CD4-positive, alpha-beta T cell (primary cell): ENCODE measurements around the gene DIP2C. TPM values are rescaled to one million over a fixed set of nuclear protein-coding genes. Genes with fewer than 3 reads are reported as not detected.
"Not testable (repeated sequence)": the region's sequence is repeated elsewhere in the genome, so short reads cannot be mapped to it uniquely, and the experiment has no call there.

Experiments
- ATAC-seq: fragments of 200-7000 bp; cut with Tn5 transposase; one replicate; pipeline ENCODE4 v1.10.0; 2022; ENCODE audit warnings: mild to moderate bottlenecking; ENCODE audit not compliant: poor library complexity
- CTCF ChIA-PET: fragments of 350-600 bp; sonication (Branson Sonifier 250); formaldehyde crosslinking; loops from one replicate; lab custom pipeline; 2021; ENCODE audit warnings: antibody characterized with exemption, inconsistent platforms; lab: Charles Lee
- POLR2A ChIA-PET: fragments of 350-600 bp; sonication (Branson Sonifier 250); formaldehyde crosslinking; loops from one replicate; lab custom pipeline; 2021; ENCODE audit warnings: antibody characterized with exemption, inconsistent platforms; lab: Charles Lee
- DNase-seq, 14 experiments: peaks; one replicate each; pipeline ENCODE4 v3.0.0-alpha.2; 2013 to 2020; ENCODE audit warnings: mixed read lengths in 2 of 14
- H3K27ac ChIP-seq, 2 donors: one replicate each; pipeline versions ENCODE4 v1.5.1 to v1.7.0; 2013; ENCODE audit warnings: low read length in 2 of 2, low read depth in 1 of 2, mild to moderate bottlenecking in 1 of 2
- H3K27me3 ChIP-seq, 2 experiments: 1 replicate in 1 of 2; 2 replicates in 1 of 2; pipeline versions ENCODE4 v1.6.1 to v1.7.0; 2013; ENCODE audit warnings: low read length in 2 of 2, control low read depth in 1 of 2, mild to moderate bottlenecking in 1 of 2, moderate library complexity in 1 of 2; ENCODE audit not compliant: insufficient read depth in 2 of 2, control insufficient read depth in 1 of 2
- H3K36me3 ChIP-seq: one replicate; pipeline ENCODE4 v1.6.1; 2013; ENCODE audit warnings: low read length, control low read depth; ENCODE audit not compliant: insufficient read depth
- H3K4me1 ChIP-seq: one replicate; pipeline ENCODE4 v1.6.1; 2013; ENCODE audit warnings: low read length, control low read depth; ENCODE audit not compliant: insufficient read depth
- H3K4me3 ChIP-seq: one replicate; pipeline ENCODE4 v1.5.1; 2013; ENCODE audit warnings: mild to moderate bottlenecking, low read length, moderate library complexity
- H3K9me3 ChIP-seq, 2 experiments: 1 replicate in 1 of 2; 2 replicates in 1 of 2; pipeline versions ENCODE4 v1.6.1 to v1.7.0; 2013; ENCODE audit warnings: low read length in 2 of 2, mild to moderate bottlenecking in 2 of 2, control low read depth in 1 of 2, moderate library complexity in 1 of 2; ENCODE audit not compliant: control insufficient read depth in 1 of 2, insufficient read depth in 1 of 2
- H3K27ac Mint-ChIP-seq: one replicate; pipeline ENCODE4 v1.8.0; 2020; ENCODE audit warnings: mixed read lengths
- H3K27me3 Mint-ChIP-seq: one replicate; pipeline ENCODE4 v1.8.0; 2021; ENCODE audit warnings: mixed read lengths
- H3K36me3 Mint-ChIP-seq: one replicate; pipeline ENCODE4 v1.8.0; 2021; ENCODE audit warnings: low read depth, mixed read lengths
- H3K4me1 Mint-ChIP-seq: one replicate; pipeline ENCODE4 v1.8.0; 2021; ENCODE audit warnings: low read depth, mixed read lengths
- H3K4me3 Mint-ChIP-seq: one replicate; pipeline ENCODE4 v1.8.0; 2020; ENCODE audit warnings: mild to moderate bottlenecking, mixed read lengths
- H3K9me3 Mint-ChIP-seq: one replicate; pipeline ENCODE4 v1.8.0; 2020; ENCODE audit warnings: mixed read lengths
- intact Hi-C, 2 experiments: fragments of 100-400 bp; cut with DNase I in 1 of 2; cut with micrococcal nuclease in 1 of 2; formaldehyde crosslinking; loops; one replicate each; pipeline versions ENCODE4 v1.15.1 to v1.9.0; 2023 to 2025; cut with DNase I, micrococcal nuclease
- total RNA-seq, 174 experiments: library from RNA in 2 of 174; stranded (reverse) in 2 of 174; gene quantifications; one replicate each; pipeline ENCODE4 v1.2.3 and lab custom pipeline; 2021 to 2026
- TF ChIP-seq, protein P1 (sequence below): fragments of 200-600 bp; IDR thresholded peaks from one replicate; pipeline ENCODE4 v1.8.0; 2022; ENCODE audit warnings: antibody characterized with exemption, mild to moderate bottlenecking

DIP2C gene
- total RNA-seq, 2 experiments from 2014 or later, result 4.1 TPM

DNA sequence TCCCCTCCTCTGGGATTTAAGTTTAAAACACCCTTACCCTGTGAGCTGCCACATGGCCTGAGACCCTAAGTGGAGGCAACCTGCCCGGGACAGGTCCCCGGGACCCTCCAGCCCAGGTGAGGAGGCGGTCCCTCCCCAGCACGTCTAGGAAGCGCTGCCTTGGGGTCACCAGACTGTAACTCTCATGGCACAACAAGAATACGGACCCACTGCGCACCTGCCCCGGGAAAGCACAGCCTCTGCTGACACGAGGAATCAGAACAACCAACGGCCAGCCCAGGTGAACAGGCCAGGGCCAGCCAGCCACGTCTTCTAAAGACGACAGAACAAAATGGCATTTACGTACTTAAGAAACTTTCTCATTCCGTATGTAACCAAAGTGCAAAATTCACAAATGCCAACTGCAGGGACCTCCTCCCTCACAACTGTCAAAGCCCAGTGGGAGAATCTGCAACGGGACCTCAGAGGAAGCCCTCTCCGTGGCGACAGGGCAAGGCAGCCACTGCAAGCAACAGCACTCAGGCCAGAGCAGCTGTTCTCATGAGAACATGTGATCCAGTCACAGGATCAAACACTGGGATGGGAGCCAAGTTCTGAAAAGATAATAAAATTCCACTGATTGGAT lies 208.4 kb downstream of the DIP2C start:
- Mint-ChIP-seq H3K27me3 (no peaks in the 10 kb centered on the region), H3K4me1 (peaks cover 23% of the 10 kb centered on the region), H3K4me3 (no peak overlapping the region), H3K9me3 (peaks cover 3% of the 10 kb centered on the region), H3K27ac (no peak overlapping the region), H3K36me3 (peaks cover 17% of the 10 kb centered on the region)
- no peak for DNase-seq
- Histone ChIP-seq H3K27me3 (no peaks in the 10 kb centered on the region), H3K36me3 (no peaks in the 10 kb centered on the region), H3K27ac (no peak overlapping the region), H3K4me1 (peaks cover 7% of the 10 kb centered on the region), H3K9me3 (no peaks in the 10 kb centered on the region), H3K4me3 (no peak overlapping the region)
- ATAC-seq, result no peak
- TF ChIP-seq, protein P1, sequence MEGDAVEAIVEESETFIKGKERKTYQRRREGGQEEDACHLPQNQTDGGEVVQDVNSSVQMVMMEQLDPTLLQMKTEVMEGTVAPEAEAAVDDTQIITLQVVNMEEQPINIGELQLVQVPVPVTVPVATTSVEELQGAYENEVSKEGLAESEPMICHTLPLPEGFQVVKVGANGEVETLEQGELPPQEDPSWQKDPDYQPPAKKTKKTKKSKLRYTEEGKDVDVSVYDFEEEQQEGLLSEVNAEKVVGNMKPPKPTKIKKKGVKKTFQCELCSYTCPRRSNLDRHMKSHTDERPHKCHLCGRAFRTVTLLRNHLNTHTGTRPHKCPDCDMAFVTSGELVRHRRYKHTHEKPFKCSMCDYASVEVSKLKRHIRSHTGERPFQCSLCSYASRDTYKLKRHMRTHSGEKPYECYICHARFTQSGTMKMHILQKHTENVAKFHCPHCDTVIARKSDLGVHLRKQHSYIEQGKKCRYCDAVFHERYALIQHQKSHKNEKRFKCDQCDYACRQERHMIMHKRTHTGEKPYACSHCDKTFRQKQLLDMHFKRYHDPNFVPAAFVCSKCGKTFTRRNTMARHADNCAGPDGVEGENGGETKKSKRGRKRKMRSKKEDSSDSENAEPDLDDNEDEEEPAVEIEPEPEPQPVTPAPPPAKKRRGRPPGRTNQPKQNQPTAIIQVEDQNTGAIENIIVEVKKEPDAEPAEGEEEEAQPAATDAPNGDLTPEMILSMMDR, result no peak
- ChIA-PET CTCF (no interaction called here), POLR2A (no interaction called here)
- intact Hi-C loops, result no loop called here

DNA sequence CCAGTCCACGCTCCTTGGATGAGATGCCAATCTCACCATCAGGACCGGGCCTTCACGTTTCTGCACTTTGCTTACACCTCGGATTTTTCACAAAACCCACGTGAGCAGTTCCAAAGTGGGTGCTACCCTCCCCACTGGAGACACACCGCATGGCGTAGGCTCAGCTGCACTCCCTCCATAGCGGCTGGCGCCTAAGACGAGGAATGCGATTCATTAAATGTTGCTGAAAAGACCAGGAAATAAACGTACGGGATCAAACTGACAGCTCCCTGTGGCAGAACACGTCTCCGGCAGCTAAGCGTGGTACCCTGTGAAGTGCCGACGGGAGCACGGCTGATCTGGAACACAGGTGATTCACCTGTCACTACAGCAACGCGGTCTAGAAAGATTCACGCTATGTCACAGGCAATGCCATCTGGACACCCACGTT lies 209.0 kb downstream of the DIP2C start:
- Histone ChIP-seq H3K27ac (no peak overlapping the region), H3K36me3 (no peaks in the 10 kb centered on the region), H3K4me1 (peaks cover 7% of the 10 kb centered on the region), H3K4me3 (no peak overlapping the region), H3K27me3 (no peaks in the 10 kb centered on the region), H3K9me3 (peaks cover 0 to 4% of the 10 kb centered on the region in 2 experiments)
- no peak for ATAC-seq
- Mint-ChIP-seq H3K27me3 (no peaks in the 10 kb centered on the region), H3K4me3 (no peak overlapping the region), H3K9me3 (peaks cover 3% of the 10 kb centered on the region), H3K4me1 (peaks cover 20% of the 10 kb centered on the region), H3K36me3 (peaks cover 17% of the 10 kb centered on the region), H3K27ac (no peak overlapping the region)
- ChIA-PET CTCF (no interaction called here), POLR2A (no interaction called here)
- intact Hi-C loops, result no loop called here
- TF ChIP-seq, protein P1, result no peak
- DNase-seq, result no peak

DNA sequence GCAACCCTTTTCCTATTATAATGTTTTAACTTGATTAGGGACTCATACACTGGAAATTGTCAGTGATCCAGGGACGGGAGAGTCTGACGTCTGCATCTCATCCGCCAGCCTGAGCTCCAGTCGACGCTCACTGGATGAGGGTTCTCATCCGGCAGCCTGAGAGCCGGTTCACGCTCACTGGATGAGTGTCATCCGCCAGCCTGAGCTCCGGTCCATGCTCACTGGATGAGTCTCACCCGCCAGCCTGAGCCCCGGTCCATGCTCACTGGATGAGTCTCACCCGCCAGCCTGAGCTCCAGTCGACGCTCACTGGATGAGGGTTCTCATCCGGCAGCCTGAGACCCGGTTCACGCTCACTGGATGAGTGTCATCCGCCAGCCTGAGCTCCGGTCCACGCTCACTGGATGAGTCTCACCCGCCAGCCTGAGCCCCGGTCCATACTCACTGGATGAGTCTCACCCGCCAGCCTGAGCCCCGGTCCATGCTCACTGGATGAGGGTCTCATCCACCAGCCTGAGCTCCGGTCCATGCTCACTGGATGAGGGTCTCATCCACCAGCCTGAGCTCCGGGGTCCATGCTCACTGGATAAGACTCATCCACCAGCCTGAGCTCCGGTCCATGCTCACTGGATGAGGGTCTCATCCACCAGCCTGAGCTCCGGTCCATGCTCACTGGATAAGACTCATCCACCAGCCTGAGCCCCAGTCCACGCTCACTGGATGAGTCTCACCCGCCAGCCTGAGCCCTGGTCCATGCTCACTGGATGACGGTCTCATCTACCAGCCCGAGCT lies 209.6 kb downstream of the DIP2C start:
- H3K27me3 ChIP-seq, H3K4me1 ChIP-seq, H3K36me3 ChIP-seq, DNase-seq, H3K4me3 ChIP-seq, H3K4me3 Mint-ChIP-seq, ATAC-seq, H3K27me3 Mint-ChIP-seq, H3K9me3 ChIP-seq, intact Hi-C loops, H3K9me3 Mint-ChIP-seq, H3K27ac ChIP-seq, H3K27ac Mint-ChIP-seq, CTCF ChIA-PET: not testable (repeated sequence)
- Mint-ChIP-seq H3K4me1 (peaks cover 20% of the 10 kb centered on the region), H3K36me3 (peaks cover 17% of the 10 kb centered on the region)
- POLR2A ChIA-PET, result interaction anchor here (0.9 kb wide), 1 partner anchor 10 kb away, joined by 3 read pairs; no protein-coding TSS in a partner anchor
